IPS-NIHi11 (cell line): ENCODE data around the gene MLYCD.
A peak's percentile ranks its signal among the peaks of the same experiment; 100 is the strongest.

Source experiments
- DNase-seq: peaks from one replicate; pipeline ENCODE4 v3.0.0; 2012; ENCODE audit warnings: mixed read lengths, low spot score

MLYCD gene

DNA sequence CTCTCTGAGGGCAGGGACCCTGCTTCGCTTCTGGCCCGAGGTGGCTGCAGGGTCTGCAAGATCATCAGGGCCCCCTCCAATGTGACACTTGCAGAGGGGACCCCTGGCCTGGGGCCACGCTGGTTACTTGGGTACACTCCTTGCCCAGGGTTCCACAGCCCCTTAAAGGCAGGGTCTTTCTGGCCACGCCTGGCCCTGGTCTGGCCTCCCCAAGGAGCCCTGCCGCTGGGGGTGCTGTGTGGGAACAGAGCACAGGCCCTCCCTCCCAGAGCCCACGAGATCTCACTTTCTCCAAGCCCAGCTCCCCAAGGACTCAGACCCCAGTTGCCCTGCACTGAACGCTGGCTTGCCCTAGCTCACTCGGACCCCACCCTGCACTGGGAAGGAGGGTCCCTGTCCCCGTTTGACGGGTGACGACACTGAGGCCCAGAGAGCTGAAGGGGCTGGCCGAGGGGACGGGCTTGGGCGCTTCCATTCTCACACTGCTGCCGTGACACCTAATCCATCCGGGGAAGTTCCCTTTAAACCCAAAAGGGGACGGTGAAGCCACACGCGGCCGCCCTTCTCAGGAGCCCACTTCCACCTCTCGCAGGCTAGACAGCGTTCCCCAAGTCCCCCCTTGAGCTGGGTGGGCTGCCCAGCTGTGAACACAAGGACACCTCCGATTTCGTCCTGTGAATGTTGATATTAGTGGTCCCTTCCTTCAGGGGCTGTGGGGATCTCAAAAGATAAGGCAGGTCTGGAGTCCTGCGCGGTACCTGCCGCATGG is 27.2 kb downstream of the MLYCD start:
- DNase-seq = no peak

DNA sequence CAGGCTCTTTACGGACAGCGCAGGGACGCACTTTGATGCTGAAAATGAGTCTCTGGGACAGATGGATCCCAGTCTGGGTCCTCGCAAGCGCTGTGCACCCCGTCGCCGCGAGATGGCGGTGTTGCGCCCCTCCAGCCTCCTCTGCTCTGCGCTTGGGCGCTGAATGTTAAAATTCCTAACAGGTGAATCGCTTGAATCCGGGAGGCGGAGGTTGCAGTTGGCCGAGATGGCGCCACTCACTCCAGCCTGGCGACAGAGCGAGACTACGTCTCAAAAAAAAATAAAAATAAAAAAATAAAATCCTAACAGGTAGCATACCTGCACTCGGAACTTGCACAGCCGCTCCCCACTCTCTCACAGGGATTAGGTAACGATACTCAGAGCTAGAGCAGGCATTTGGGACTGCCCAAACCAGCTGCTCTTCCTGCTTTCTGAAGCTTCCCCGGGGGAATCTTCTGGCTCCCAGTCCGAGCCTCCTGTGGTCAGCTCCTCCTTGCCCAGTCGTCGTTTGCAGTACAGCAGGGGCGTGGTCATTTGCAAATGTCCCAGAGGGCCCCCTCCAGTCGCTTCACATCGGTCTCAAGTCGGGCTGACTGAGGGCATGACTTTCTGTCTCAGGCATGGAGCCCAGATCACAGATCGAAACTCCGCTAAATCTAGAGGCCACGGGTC is 27.9 kb downstream of the MLYCD start:
- peak; percentile 91 for DNase-seq

DNA sequence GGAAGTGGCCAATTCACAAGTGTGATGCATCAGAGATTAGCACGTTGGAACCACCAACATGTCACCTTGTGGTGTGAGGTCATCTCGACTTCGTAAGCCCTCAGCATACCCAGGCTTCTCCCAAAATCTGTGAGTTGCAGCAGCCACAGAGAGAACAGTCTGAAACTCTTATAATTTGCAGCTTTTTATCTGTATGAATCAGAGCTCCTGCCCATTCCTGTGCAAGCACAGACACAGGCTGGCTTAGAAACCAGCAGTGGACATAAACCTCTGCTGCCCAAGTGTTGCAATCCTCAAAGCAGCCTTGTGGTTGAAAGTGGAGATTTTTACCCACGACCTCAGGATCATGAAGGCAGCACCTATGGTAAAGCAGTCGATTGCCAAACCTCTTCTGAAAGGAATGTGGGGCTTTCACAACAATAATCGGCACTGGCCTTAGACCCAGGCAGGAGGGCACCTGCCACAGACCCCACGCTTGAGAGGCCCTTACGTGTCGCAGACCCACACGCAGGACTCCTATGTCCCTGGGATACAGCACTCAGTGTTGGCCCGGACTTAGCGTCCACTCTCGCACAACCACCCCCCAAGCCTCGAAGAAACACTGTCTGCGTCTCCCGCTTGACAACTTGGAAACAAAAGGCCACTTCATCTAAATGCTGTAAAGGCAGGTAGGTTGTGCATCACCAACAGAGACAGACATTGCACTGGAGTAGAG is 29.6 kb downstream of the MLYCD start:
- no peak for DNase-seq

DNA sequence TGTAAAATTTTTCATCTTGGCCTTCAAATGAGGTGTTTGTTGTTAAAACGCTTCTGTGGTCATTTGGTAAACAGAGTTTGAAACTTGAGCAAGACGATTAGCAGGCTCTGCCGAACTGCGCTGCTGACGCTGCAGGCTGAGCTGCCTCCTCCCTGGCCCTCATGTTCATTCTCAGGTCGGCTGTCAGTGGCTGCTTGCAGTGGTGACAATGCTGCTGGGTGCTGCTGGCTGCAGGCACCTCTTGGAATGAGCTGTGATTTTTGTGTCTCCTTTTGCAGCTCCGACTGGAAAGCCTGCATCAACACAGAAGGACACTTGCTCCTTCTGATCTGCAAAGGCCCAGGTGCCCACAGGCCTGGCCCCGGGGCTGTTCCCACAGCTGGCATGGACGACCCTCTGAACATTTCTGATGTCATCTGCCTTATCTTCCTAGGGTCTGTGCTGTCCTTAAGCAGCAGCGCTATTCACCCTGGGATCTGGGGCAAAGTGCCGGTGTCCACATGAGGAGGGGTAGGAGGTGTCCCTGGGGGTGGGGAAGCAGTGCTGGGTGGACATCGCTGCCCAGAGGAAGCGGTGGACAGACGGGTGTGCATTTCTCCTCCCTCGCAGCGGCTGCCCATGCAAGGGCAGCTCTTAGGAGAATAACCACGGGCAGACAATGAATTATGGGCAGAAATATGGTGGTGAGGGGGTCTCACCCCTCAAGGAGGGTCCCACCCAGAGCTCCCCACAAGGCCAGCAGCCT is 31.1 kb downstream of the MLYCD start:
- no peak for DNase-seq

DNA sequence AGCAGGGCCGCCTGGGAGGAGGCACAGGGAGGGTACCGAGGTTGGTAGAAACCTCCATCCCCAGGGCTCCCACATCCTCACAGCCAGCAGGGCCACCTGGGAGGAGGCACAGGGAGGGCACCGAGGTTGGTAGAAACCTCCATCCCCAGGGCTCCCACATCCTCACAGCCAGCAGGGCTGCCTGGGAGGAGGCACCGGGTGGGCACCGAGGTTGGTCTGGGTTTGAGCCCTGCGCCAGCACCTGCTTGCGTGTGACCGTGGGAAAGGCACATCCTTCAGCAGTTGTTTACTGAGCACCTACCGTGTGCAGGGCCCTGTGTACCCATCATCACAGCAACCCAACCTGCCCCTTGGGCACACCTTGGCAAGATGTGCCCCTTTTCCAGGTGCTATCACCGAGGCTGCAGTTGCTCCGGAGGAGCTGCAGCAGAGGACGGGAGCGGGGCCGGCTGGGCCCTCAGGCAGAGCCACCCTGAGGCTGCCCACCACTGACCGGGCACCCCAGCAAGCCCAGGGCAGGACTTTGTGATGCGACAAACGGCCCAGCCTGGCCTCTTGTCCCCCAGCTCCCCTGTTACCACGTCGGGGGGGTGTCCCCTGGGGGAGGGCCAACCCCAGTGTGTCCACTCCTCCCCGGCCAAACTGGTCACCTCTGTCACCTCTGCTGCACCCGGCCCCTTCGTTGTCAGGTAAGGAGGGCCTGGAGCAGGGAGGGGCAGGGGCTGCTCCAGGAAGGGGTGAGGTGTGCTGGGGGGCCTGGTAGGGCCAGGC is 32.0 kb downstream of the MLYCD start:
- DNase-seq = no peak

DNA sequence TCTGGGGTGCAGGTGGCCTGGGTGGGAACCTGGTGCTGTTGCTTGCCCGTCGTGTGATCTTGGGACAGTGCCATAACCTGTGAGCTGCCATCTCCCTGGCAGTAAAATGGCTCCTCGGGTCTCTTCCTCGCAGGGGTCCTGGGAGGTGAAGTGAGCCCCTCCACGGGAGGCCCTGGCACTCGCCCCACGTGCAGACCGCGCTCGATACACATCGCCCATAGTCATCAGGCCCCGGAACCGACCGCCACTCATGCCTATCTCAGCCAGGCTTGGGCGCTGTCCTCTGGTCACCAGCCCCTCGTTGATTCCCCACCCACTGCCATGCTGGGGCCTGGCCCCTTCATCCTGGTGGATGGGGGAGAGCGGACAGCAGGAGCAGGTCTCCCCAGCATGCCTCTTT is 32.6 kb downstream of the MLYCD start:
- no peak for DNase-seq

DNA sequence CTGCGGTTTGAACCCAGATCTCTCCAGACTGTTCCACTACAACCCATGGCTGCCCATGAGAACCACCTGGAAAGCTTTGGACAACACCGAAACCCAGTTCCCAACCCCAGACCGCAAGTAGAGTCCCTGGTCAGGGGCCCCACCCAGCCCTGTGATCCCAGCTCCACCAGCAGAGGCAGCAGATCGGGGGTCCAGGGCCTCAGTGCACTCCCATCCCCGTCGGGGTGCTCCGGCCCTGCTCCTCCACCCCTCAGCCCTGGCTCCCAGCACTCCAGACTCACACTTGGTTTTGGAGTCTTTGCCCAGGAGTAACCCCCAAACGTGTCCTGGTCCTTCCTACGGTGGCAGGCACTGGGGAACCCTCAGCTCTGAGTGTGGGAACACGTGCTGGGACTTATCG is 33.4 kb downstream of the MLYCD start:
- DNase-seq = no peak

DNA sequence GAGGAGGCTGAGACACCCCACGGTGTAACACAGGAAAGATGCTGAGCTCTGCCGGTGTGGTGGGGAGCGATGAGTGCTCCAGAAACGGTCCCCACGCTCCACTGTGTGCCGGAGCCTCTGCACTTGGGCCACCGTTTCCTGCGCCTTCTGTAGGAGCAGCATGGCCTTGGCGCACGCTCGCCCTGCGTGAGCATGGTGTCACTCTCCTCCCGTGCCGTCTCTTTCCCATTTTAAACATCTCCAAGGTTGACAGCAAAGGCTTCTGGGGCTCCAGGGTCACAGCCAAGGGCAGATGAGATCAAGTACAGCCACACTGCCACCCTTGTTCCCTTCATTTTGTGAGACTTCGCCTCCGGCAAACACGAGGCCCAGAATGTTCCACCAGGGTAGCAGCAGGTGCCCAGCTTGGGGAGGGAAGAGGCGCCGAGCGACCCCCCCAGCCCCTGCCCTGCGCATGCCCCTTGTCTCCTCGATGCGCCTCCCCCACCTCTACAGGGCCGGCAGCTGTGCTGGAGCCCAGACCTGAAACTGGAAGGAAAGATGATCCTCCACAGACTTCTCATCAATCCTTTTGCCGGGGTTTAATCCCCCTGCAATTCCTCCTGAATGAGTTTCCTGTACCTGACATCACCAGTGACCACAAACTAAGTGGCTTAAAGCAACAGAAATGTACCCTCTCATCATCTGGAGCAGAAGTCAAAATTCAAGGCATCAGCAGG is 34.2 kb downstream of the MLYCD start:
- no peak for DNase-seq

DNA sequence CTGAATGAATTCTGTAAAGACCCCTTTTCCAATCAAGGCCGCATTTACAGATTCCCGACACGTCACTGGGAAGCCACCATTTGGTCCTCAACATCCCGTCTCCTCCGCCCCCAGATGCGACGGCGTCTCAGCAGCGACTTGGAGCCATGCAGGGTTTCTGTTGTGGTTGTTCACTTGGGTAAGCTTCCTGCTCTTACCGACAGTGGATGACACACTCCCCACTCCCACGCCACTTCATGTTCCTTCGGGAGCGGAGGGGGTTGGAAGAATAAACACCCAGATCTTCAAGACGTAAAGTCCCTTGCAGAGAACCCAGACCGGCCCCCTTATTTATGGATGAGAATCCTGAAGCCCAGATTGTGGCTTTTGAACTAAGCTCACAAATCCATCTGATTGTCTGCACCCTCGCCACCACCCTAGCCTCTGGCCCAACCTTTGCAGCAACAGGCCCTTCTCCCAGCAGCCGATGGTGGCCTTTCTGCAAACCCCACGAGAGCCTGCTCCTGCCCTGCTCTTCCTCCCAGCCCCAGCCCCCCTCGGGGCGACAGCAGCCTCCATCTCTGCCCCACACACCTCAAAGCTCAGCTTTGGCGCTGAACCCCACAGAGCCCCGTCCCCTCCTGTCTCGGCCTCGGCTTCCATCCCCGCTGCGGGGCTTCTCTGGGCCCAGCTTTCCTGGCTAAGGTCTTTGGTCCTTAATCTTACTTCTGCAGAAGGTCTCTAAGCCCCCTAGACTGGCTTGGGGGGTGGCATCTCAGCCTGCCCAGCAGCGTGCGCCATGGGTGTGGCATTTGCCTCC is 35.2 kb downstream of the MLYCD start:
- no peak for DNase-seq

DNA sequence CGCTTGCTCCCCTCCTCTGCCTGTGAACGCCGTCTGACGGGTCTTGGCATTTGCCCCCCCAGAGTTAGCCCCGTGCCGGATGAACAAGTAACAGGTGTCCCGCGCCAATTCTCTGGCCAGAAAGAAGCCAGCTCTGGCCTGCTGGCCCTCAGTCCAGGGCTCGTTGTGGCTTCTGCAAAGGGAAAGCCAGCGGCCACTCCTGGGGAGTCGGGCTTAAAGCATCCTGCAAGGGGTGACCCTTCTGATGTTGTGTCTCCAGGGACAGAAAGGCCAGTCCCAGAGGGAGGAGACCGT is 35.7 kb downstream of the MLYCD start:
- no peak for DNase-seq

DNA sequence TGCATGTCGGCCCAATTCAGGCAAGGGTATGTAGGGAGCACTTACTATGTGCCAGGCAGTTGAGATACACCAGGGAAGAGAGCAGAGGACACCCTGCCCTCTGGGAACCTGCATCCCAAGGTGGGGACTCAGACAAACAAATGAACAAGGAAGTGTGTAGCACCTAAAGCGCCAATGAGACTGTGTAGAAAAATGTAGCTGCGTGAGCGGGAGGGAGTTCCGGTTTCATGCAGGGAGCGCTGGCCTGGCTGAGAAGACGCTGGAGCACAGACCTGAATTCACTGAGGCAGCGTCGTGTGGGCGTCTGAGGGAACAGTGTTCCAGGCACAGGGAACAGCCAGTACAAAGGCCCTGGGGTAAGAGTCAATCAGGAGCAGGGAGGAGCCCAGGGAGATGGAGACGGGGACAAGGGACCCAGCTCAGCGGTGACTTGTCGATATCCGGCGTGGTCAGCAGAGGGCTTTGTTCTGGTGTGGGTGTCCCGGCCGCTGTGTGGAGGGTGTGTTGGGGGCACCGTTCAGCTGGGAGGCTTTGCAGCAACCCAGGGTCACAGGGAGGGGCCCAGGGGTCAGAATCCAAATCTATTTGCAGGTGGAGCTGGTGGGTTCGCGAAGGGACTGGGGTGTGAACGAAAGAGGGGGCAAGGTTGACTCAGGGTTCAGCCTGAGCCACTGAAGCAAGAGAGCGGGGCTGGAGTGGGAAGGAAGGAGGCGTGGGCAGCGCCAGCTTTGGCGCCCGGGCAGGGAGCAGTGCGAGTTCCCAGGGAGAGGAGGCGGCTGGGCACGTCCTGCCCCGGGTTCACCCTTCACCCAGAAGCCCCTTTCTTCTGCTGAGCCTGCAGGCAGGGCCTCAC is 36.3 kb downstream of the MLYCD start:
- no peak for DNase-seq

DNA sequence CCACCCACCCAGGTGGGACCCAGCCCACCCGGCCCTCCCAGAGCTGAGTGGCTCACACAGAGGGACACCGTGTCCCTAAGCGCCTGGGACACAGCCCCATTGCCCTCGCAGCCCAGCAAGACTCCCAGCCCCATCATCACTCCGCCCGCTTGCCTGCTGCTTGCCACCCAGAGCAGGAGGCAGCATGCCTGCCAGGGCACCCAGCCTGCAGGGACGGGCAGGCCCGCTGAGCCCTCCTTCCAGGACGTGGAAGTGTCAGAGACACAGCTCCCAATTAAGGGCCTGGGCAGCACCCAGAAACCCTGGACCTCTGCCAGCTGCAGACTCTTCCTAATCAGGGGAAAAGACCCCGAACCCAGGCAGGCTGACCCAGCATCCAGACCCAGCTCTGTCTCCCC is 36.9 kb downstream of the MLYCD start:
- no peak for DNase-seq

DNA sequence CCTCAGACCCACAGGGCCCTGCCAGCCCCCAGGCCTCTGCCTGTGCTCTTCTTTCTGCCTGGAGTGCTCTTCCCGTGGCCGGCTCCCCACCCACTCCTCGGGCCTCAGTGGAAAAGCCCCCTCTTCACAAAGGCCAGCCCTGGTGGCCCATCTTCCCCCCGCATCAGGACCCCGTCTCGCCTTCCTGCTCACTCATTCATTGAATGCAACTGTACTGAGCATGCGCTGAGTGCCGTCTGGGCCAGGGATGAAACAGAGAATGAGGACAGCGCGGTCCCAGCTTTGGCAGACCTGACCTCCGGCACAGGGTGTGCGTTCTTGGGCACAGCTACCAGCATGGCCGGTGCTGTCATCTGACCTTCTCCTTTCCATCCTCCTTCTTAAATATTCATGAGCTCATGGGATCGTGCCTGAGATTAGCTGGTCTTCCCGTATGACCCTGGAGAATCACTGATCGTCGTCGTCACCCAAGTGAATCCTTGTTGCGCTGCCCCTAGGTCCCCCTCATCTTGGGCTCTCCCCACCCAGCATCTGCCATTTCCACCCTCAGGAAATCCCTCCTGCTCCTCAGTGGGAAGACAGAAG is 37.8 kb downstream of the MLYCD start:
- DNase-seq = no peak

DNA sequence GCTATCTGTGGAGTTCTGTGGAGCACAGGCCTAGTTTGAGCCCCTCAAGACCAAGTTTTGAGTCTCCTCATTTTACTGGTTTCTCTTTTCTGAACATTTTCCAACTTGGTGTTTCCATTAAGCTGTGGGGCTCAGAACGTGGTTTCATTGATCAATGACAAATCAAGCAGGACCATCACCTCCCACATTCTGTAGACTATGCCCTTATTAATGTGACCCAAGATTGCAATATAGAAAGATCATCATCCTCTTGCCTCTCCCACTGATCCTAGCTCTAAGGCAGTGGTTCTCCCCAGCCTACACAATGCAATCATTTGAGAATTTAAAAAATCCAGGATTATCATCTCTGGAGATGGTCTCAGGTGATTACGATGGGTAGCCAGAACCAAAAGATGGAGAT is 38.4 kb downstream of the MLYCD start:
- no peak for DNase-seq

DNA sequence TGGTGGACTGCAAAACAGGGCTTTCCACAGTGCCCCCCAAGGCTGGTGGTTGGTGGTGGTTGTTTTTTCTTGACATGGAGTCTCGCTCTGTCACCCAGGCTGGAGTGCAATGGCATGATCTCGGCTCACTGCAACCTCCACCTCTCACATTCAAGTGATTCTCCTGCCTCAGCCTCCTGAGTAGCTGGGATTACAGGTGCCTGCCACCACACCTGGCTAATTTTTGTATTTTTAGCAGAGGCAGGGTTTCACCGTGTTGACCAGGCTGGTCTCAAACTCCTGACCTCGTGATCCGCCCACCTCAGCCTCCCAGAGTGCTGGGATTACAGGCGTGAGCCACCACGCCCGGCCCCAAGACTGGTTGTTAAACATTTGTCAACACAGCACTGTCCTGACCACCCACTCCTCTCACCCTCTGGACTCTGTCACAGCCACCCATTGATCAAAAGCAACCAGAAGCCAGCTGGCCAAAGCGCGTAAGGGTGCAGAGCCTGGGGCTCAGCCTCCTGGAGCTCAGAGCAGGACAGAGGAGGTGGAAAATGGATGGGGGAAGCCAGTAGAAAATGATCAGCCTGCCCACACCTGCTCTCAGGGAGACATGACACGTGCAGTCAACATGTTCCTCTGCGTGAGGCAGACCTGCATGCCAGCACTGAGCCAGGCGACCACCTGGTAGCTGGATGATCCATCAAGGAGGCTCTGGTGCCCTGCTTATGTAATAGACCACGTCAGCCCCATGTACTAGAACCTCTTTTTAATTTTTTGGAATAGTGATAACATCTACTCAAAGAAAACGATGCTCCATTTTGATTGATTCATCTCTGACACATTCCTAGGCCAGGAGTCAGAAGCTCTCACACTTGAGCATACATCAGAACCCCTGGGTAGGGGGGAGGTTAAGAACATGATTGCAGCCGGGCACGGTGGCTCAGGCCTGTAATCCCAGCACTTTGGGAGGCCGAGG is 39.3 kb downstream of the MLYCD start:
- no peak for DNase-seq

DNA sequence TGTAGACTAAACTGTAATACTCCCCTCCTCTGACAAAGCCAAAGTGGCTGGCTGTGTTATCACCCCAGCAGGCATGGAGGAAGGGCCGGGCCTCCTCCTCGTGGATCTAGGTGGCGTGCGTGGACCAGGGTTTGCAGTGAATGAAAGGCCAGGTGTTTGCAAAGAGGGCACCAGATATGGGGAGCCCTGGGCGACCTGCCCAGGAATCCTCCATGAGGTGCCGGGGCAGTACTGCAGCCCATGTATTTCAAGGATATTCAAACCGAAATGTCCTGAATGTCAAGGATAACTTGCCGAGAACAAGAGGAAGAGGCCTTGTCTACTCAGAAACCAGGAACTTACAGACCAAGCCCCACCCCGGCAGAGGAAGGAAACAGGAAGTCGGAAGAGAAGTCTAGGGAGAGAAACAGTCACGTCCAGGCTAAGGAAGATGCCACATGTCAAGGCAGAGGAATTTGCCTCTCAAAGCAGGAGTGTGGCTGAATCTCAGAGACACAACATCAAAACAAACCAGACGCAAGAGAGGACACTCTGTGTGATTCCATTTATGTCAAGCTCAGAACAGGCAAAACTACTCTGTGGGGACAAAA is 40.4 kb downstream of the MLYCD start:
- no peak for DNase-seq

DNA sequence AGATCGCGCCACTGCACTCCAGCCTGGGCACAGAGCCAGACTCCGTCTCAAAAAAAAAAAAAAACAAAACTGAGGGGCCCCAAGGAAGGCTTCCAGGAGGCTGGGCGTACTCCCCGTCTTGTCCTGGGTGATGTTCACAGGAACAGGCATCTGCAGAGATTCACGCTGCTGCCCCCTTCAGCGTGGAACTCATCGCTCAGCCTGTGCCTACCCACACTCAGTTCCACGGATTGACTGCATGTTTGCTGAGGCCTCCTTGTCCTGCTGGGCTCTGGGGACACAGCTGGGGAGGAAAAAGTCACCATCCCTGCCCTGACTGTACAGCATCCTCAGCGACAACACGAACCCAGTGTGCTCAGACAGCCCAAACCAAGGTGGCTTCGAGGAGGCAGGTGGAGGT is 41.2 kb downstream of the MLYCD start:
- DNase-seq = no peak
